SK-N-SH treated with all-trans-retinoic acid at 6 μM for 48 hours (cell line): ENCODE measurements around the gene MINDY4B.

Experiments
- ATAC-seq: fragments of 200-7000 bp; cut with Tn5 transposase; 3 replicates; pipeline ENCODE4 v1.9.1; 2020; ENCODE audit warnings: mild to moderate bottlenecking, moderate library complexity
- BACH2 ChIP-seq: fragments of 250-450 bp; sonication (Bioruptor Pico); IDR thresholded peaks from 2 replicates; pipeline ENCODE4 v1.9.0; 2021; ENCODE audit warnings: mild to moderate bottlenecking, borderline replicate concordance
- CSDC2 ChIP-seq: fragments of 250-450 bp; sonication (Bioruptor Pico); IDR thresholded peaks from 2 replicates; pipeline ENCODE4 v1.5.0; 2020; ENCODE audit warnings: mild to moderate bottlenecking, moderate library complexity
- ESRRG ChIP-seq: fragments of 250-450 bp; sonication (Bioruptor Pico); IDR thresholded peaks from 2 replicates; pipeline ENCODE4 v1.6.1; 2021; ENCODE audit warnings: mild to moderate bottlenecking
- GLIS3 ChIP-seq: fragments of 250-450 bp; sonication (Bioruptor Pico); IDR thresholded peaks from 2 replicates; pipeline ENCODE4 v1.5.0; 2020; ENCODE audit warnings: mild to moderate bottlenecking, moderate library complexity
- ISL1 ChIP-seq: fragments of 250-450 bp; sonication (Bioruptor Pico); IDR thresholded peaks from 2 replicates; pipeline ENCODE4 v2.1.2; 2022; ENCODE audit warnings: mild to moderate bottlenecking, moderate library complexity
- OSR1 ChIP-seq: fragments of 250-450 bp; sonication (Bioruptor Pico); IDR thresholded peaks from 2 replicates; pipeline ENCODE4 v1.8.0; 2022; ENCODE audit warnings: moderate library complexity, mild to moderate bottlenecking, inconsistent platforms
- POU6F1 ChIP-seq: fragments of 250-450 bp; sonication (Bioruptor Pico); IDR thresholded peaks from 2 replicates; pipeline ENCODE4 v1.8.0; 2021; ENCODE audit warnings: low read depth, mild to moderate bottlenecking, moderate library complexity, borderline replicate concordance
- PPARA ChIP-seq: fragments of 250-450 bp; sonication (Bioruptor Pico); IDR thresholded peaks from 2 replicates; pipeline ENCODE4 v1.5.0; 2020; ENCODE audit warnings: mild to moderate bottlenecking, borderline replicate concordance
- RARB ChIP-seq: fragments of 250-450 bp; sonication (Bioruptor Pico); IDR thresholded peaks from 2 replicates; pipeline ENCODE4 v1.8.0; 2021; ENCODE audit warnings: mild to moderate bottlenecking, moderate library complexity
- TCF4 ChIP-seq: fragments of 250-450 bp; sonication (Bioruptor Pico); IDR thresholded peaks from 2 replicates; pipeline ENCODE4 v1.8.0; 2021; ENCODE audit warnings: mild to moderate bottlenecking, moderate library complexity, borderline replicate concordance
- TOX ChIP-seq: fragments of 250-450 bp; sonication (Bioruptor Pico); IDR thresholded peaks from 2 replicates; pipeline ENCODE4 v1.8.0; 2021; ENCODE audit warnings: mild to moderate bottlenecking, moderate library complexity, borderline replicate concordance
- ZC3H10 ChIP-seq: fragments of 250-450 bp; sonication (Bioruptor Pico); IDR thresholded peaks from 2 replicates; pipeline ENCODE4 v1.5.1; 2021; ENCODE audit warnings: mild to moderate bottlenecking, moderate library complexity
- ZFP3 ChIP-seq: fragments of 250-450 bp; sonication (Bioruptor Pico); IDR thresholded peaks from 2 replicates; pipeline ENCODE4 v1.5.0; 2020; ENCODE audit warnings: mild to moderate bottlenecking, moderate library complexity
- ZFP30 ChIP-seq: fragments of 450-650 bp; formaldehyde crosslinking; IDR thresholded peaks from 2 replicates; pipeline ENCODE4 v1.5.0; 2022; ENCODE audit warnings: mild to moderate bottlenecking, moderate library complexity
- ZNF565 ChIP-seq: fragments of 450-650 bp; formaldehyde crosslinking; conservative IDR thresholded peaks from 2 replicates; pipeline ENCODE4 v1.5.0; 2020; ENCODE audit warnings: low read depth, mild to moderate bottlenecking, moderate library complexity
- ZNF70 ChIP-seq: fragments of 450-650 bp; formaldehyde crosslinking; IDR thresholded peaks from 2 replicates; pipeline ENCODE4 v1.5.0; 2020; ENCODE audit warnings: mild to moderate bottlenecking, moderate library complexity
- TF ChIP-seq, protein P1 (sequence below): fragments of 250-450 bp; sonication (Bioruptor Pico); IDR thresholded peaks from 2 replicates; pipeline ENCODE4 v1.5.0; 2020; ENCODE audit warnings: mild to moderate bottlenecking, moderate library complexity
- TF ChIP-seq, protein P2 (sequence below): fragments of 250-450 bp; sonication (Bioruptor Pico); IDR thresholded peaks from 2 replicates; pipeline ENCODE4 v1.8.0; 2020; ENCODE audit warnings: mild to moderate bottlenecking, moderate library complexity, borderline replicate concordance

Gene MINDY4B

GRCh38 chr3:150897592-150897991 lies 7.6 kb downstream of the MINDY4B start:
- TF ChIP-seq POU6F1 (CRISPR knock-in tag) (no peak), CSDC2 (no peak), TOX (no peak), OSR1 (CRISPR knock-in tag) (no peak), ZFP30 (CRISPR knock-in tag) (no peak), RARB (no peak), ZFP3 (CRISPR knock-in tag) (no peak), TCF4 (CRISPR knock-in tag) (no peak), BACH2 (no peak), ISL1 (no peak)
- TF ChIP-seq, protein P1, sequence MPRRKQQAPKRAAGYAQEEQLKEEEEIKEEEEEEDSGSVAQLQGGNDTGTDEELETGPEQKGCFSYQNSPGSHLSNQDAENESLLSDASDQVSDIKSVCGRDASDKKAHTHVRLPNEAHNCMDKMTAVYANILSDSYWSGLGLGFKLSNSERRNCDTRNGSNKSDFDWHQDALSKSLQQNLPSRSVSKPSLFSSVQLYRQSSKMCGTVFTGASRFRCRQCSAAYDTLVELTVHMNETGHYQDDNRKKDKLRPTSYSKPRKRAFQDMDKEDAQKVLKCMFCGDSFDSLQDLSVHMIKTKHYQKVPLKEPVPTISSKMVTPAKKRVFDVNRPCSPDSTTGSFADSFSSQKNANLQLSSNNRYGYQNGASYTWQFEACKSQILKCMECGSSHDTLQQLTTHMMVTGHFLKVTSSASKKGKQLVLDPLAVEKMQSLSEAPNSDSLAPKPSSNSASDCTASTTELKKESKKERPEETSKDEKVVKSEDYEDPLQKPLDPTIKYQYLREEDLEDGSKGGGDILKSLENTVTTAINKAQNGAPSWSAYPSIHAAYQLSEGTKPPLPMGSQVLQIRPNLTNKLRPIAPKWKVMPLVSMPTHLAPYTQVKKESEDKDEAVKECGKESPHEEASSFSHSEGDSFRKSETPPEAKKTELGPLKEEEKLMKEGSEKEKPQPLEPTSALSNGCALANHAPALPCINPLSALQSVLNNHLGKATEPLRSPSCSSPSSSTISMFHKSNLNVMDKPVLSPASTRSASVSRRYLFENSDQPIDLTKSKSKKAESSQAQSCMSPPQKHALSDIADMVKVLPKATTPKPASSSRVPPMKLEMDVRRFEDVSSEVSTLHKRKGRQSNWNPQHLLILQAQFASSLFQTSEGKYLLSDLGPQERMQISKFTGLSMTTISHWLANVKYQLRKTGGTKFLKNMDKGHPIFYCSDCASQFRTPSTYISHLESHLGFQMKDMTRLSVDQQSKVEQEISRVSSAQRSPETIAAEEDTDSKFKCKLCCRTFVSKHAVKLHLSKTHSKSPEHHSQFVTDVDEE (CRISPR knock-in tag) = no peak
- ATAC-seq = no peak

DNA sequence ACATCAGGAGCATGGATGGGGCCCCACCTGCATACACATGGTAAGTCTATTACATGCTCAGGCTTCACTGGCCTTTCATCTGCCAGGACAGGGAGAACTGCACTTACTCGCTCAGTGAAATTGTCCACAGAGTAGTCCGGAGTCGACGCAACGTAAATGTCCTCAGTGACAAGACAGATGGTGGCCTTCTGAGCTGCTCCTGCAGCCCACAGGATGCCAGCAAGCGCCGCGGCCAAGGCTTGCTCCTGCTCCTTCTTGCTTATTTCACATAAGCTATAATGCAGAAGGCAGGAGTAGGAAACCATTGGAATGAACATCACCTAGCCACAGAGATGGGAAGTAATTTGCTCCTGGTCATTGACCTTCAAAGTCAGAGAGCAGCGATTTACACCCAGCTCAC lies 14.4 kb downstream of the MINDY4B start:
- TF ChIP-seq, protein P1 (CRISPR knock-in tag) = no peak
- no peak for TF ChIP-seq CSDC2
- TF ChIP-seq ZNF70 (CRISPR knock-in tag) = no peak
- no peak for TF ChIP-seq TOX
- TF ChIP-seq POU6F1 (CRISPR knock-in tag) = no peak
- no peak for TF ChIP-seq ESRRG
- no peak for TF ChIP-seq RARB
- no peak for TF ChIP-seq BACH2
- no peak for TF ChIP-seq ZNF565 (CRISPR knock-in tag)
- TF ChIP-seq GLIS3 (CRISPR knock-in tag) = no peak
- TF ChIP-seq, all 23 proteins: peak for 0
- ATAC-seq = no peak

DNA sequence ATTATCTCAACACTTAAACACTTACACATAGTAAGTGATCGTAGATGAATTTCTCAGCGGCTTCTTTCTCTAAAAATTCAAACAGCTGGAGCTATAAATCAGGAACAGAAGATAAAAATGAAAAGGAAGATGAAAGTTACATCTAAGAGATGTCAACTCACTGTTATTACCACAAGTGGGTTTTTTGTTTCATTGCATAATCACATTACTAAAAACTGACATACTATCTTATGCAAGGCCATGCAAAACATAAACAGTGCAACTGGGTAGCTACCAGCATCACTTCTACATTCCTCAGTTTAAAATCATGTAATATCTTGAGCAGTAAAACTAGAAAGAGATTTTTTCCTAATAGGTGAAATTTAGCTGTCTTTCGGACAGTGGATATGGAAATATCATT lies 14.9 kb downstream of the MINDY4B start:
- no peak for ATAC-seq
- TF ChIP-seq PPARA (no peak), TCF4 (CRISPR knock-in tag) (no peak), ZC3H10 (CRISPR knock-in tag) (no peak), ESRRG (no peak), RARB (no peak), ZNF565 (CRISPR knock-in tag) (no peak), TOX (no peak), ZFP30 (CRISPR knock-in tag) (no peak), POU6F1 (CRISPR knock-in tag) (no peak), ISL1 (no peak)
- TF ChIP-seq, protein P2, sequence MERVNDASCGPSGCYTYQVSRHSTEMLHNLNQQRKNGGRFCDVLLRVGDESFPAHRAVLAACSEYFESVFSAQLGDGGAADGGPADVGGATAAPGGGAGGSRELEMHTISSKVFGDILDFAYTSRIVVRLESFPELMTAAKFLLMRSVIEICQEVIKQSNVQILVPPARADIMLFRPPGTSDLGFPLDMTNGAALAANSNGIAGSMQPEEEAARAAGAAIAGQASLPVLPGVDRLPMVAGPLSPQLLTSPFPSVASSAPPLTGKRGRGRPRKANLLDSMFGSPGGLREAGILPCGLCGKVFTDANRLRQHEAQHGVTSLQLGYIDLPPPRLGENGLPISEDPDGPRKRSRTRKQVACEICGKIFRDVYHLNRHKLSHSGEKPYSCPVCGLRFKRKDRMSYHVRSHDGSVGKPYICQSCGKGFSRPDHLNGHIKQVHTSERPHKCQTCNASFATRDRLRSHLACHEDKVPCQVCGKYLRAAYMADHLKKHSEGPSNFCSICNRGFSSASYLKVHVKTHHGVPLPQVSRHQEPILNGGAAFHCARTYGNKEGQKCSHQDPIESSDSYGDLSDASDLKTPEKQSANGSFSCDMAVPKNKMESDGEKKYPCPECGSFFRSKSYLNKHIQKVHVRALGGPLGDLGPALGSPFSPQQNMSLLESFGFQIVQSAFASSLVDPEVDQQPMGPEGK = no peak
- TF ChIP-seq, protein P1 (CRISPR knock-in tag) = no peak
- TF ChIP-seq, all 23 proteins: peak for 0
